H1 (cell line): ENCODE data around the gene CDC37.
A peak's percentile ranks its signal among the peaks of the same experiment; 100 is the strongest.

Experiments
- ATF3 ChIP-seq: IDR thresholded peaks from 2 replicates; pipeline ENCODE4 v1.6.1; 2011; ENCODE audit warnings: low read depth, mild to moderate bottlenecking, low read length; ENCODE audit not compliant: insufficient read depth
- BCL11A ChIP-seq, 2 experiments: IDR thresholded peaks; one replicate each; pipeline ENCODE4 v1.6.1; 2011; ENCODE audit warnings: low read depth in 2 of 2, low read length in 2 of 2, mild to moderate bottlenecking in 2 of 2
- CTCF ChIP-seq, 3 experiments: IDR thresholded peaks; 1 replicate in 2 of 3; 2 replicates in 1 of 3; pipeline versions ENCODE4 v1.5.1 to v1.6.1; 2011; ENCODE audit warnings: low read length in 3 of 3, mild to moderate bottlenecking in 3 of 3, inconsistent platforms in 2 of 3, low read depth in 1 of 3, moderate library complexity in 1 of 3; ENCODE audit not compliant: insufficient read depth in 1 of 3; ENCODE audit errors: control extremely low read depth in 1 of 3
- EP300 ChIP-seq, 2 experiments: IDR thresholded peaks; 1 replicate in 1 of 2; 2 replicates in 1 of 2; pipeline ENCODE4 v1.6.1; 2011 to 2012; ENCODE audit warnings: low read depth in 2 of 2, low read length in 2 of 2, mild to moderate bottlenecking in 2 of 2, borderline replicate concordance in 1 of 2, inconsistent platforms in 1 of 2, moderate library complexity in 1 of 2
- EZH2 ChIP-seq: fragments of 200-600 bp; sonication (generic); IDR thresholded peaks from 2 replicates; pipeline ENCODE4 v1.7.1; 2012; ENCODE audit warnings: low read depth, mild to moderate bottlenecking, moderate library complexity, low read length, inconsistent platforms; ENCODE audit not compliant: severe bottlenecking
- NANOG ChIP-seq: IDR thresholded peaks from 2 replicates; pipeline ENCODE4 v1.6.1; 2011; ENCODE audit warnings: low read length, low read depth, mild to moderate bottlenecking, inconsistent platforms; ENCODE audit not compliant: insufficient read depth, poor library complexity, severe bottlenecking
- POLR2A ChIP-seq, 2 experiments: IDR thresholded peaks; 1 replicate in 1 of 2; 2 replicates in 1 of 2; pipeline ENCODE4 v1.6.1; 2011; ENCODE audit warnings: low read depth in 2 of 2, low read length in 2 of 2, mild to moderate bottlenecking in 2 of 2; ENCODE audit errors: control extremely low read depth in 1 of 2
- POLR2AphosphoS5 ChIP-seq: IDR thresholded peaks from 2 replicates; pipeline ENCODE4 v1.6.1; 2011; ENCODE audit warnings: low read depth, low read length
- SP2 ChIP-seq: IDR thresholded peaks from 2 replicates; pipeline ENCODE4 v1.6.1; 2012; ENCODE audit warnings: mild to moderate bottlenecking, low read length, inconsistent platforms
- TBP ChIP-seq: IDR thresholded peaks from 2 replicates; pipeline ENCODE4 v1.6.1; 2011; ENCODE audit warnings: low read depth, low read length, improper control_type of control experiment
- YY1 ChIP-seq: IDR thresholded peaks from 2 replicates; pipeline ENCODE4 v1.6.1; 2011; ENCODE audit warnings: low read depth, mild to moderate bottlenecking, low read length

- no peak for TF ChIP-seq CTCF (IDR thresholded peaks at IDR 0.05; ENCODE audit: control extremely low read depth in 1 of 3, insufficient read depth in 1 of 3, low read depth in 1 of 3, low read length in 3 of 3)
- TF ChIP-seq TBP, result no peak
- no peak for TF ChIP-seq POLR2A (IDR thresholded peaks at IDR 0.05; ENCODE audit: control extremely low read depth in 1 of 2, low read depth in 2 of 2, low read length in 2 of 2)
- TF ChIP-seq ATF3, result no peak
- TF ChIP-seq YY1, result no peak
- peak; percentile 26 for TF ChIP-seq EZH2
- no peak for TF ChIP-seq BCL11A (IDR thresholded peaks at IDR 0.05; ENCODE audit: low read depth in 2 of 2, low read length in 2 of 2)
- TF ChIP-seq NANOG, result no peak
- no peak for TF ChIP-seq EP300 (IDR thresholded peaks at IDR 0.05; ENCODE audit: borderline replicate concordance in 1 of 2, low read depth in 2 of 2, low read length in 2 of 2)
- TF ChIP-seq SP2, result no peak
- no peak for TF ChIP-seq POLR2AphosphoS5
These were observed 28.1 kb upstream of the CDC37 start for GRCh38 chr19:10431254-10431942.
